ENCODE data around the gene CYP11A1.
A peak's percentile ranks its signal among the peaks of the same experiment; 100 is the strongest.
"Not testable (repeated sequence)": the region's sequence is repeated elsewhere in the genome, so short reads cannot be mapped to it uniquely, and the experiment has no call there.

Gene CYP11A1

GRCh38 chr15:74374648-74375302 is 7.3 kb upstream of the CYP11A1 start:
- no peak for DNase-seq (ENCODE audit: low read depth, low spot score)

- DNase-seq (ENCODE audit: low read depth, low spot score), result peak; percentile 93
These were observed 6.5 kb upstream of the CYP11A1 start for GRCh38 chr15:74373731-74374647.

DNA sequence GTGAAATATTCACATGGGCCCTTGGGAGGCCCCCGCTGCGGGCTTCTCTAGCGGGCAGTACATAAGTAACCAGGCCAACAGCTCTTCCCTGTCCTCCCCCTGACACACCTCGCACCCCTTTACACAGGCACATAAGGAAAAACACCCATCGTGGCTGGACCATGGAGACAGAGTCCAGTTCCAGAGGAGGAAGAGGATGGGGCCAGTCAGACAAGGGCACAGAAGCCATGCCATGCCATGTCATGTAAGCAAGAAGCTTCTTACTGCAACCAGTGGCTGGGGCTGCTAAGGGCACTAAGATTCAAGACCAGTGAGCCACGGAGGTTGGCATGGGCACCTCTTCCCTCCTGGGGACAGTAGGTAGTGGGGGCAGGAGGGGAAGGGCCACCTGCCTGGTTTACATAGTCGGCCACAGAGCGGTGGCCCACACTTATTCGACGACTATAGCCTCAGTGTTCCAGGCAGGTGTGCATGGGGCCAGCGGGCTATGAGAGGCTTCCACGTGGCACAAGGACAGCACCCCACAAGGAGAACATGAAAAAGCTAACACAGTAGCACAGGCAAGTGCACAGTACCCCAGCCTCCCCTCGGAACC is 5.7 kb upstream of the CYP11A1 start:
- no peak for DNase-seq (ENCODE audit: low read depth, low spot score)

DNA sequence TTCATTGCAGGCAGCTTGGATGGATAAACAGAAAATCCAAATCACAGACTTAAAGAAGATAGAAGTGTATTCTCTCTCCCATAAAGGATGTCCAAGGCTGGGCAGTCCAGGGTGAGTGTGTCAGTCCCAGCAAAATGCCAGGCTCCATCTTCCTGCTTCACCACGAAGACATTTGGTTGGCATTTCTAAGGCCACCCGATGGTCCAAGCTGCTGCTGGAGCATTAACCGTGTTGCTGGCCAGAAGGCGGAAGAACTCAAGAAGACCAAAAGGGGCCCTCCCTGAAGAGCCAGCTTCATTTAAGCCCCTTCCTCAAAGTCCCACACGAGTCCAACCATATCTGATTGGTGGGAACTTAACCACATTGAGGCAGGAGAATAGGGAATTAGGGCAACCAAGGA is 3.0 kb upstream of the CYP11A1 start:
- DNase-seq (ENCODE audit: low read depth, low spot score), result no peak

- no peak for DNase-seq (ENCODE audit: low read depth, low spot score)
These were observed 2.3 kb upstream of the CYP11A1 start for GRCh38 chr15:74369756-74370155.

- DNase-seq (ENCODE audit: low read depth, low spot score), result no peak
These were observed 1.8 kb upstream of the CYP11A1 start for GRCh38 chr15:74369084-74369745.

DNA sequence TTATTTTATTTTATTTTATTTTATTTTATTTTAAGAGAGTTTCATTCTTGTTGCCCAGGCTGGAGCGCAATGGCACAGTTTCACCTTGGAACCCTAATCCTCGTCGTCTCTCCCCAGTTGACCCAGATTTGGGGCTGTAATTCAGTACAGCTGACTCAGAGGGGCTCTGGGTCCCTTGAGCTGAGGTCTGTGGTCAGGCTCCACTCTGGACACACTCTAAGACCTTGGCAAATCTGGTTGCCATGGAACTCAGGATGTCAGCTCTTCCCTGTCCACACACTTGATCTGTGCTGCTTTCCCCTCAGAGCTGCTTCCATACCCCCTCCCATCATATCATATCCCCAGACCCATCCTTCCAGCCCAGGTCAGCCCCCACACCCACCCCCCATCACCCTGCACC is 675 bp upstream of the CYP11A1 start:
- no peak for DNase-seq (ENCODE audit: low read depth, low spot score)

DNA sequence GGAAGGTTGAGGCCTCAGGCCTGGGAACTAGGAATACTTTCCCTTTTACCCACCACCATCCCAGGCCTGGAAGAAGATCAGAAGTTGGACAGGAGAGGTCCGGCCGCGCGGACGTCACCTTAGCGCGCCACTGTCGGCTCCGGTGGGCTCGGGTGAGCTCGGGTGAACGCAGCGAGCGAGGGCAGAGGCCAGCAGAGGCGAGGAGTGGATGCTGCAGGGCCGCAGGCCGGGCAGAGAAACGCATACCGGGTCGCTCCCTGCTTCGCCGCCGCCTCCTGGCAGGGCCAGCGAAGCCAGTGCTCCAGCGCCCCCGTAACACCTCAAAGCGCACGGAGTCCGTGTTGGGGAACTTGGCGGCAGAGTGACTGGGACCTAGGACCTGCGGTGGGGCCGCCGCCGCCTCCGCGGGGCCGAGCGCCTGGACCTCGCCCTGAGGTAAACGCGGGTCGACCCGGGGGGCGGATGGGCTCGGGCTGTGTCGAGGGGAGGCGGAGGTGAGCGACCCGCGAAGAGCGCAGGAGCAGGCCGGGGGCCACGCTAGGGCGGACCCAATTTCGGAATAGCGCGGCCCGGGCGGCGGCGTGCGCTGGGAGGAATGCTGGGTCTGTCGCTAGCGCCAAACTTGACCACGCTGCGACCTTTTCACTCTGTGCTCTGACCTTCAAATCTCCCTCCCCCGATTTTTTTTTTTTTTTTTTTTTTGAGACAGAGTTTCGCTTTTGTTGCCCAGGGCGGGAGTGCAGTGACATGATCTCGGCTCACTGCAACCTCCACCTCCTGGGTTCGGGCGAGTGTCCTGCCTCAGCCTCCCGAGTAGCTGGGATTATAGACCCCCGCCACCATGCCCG is 1.6 kb downstream of the CYP11A1 start:
- no peak for DNase-seq (ENCODE audit: low read depth, low spot score)

GRCh38 chr15:74364936-74365597 is 2.4 kb downstream of the CYP11A1 start:
- no peak for DNase-seq (ENCODE audit: low read depth, low spot score)

- no peak for DNase-seq (ENCODE audit: low read depth, low spot score)
These were observed 5.0 kb downstream of the CYP11A1 start for GRCh38 chr15:74362482-74362881.

DNA sequence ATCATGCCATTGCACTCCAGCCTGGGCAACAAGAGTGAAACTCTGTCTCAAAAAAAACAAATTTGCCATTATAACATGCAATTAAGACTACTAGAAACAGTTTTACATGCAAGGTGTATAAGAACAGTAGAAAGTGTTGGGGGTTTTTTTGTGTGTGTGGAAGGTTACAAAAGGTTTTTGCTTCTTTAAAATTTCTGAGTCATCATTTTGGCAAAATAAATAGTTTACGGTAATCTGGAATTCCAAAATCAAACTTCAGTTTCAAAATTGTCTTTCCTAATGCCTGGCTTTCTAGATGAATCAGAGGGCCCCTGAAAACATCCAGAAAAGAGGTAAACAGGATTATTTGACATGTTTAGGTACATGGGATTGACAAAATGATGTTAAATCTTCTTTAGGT is 6.6 kb downstream of the CYP11A1 start:
- DNase-seq (ENCODE audit: low read depth, low spot score), result not testable (repeated sequence)

- not testable (repeated sequence) for DNase-seq (ENCODE audit: low read depth, low spot score)
These were observed 8.1 kb downstream of the CYP11A1 start for GRCh38 chr15:74359376-74359775.

GRCh38 chr15:74357514-74357913 is 9.9 kb downstream of the CYP11A1 start:
- DNase-seq (ENCODE audit: low read depth, low spot score), result not testable (repeated sequence)

GRCh38 chr15:74356050-74356449 is 11.4 kb downstream of the CYP11A1 start:
- DNase-seq (ENCODE audit: low read depth, low spot score), result not testable (repeated sequence)

- not testable (repeated sequence) for DNase-seq (ENCODE audit: low read depth, low spot score)
These were observed 13.5 kb downstream of the CYP11A1 start for GRCh38 chr15:74353992-74354391.

- DNase-seq (ENCODE audit: low read depth, low spot score), result no peak
These were observed 15.0 kb downstream of the CYP11A1 start for GRCh38 chr15:74352393-74352910.

- no peak for DNase-seq (ENCODE audit: low read depth, low spot score)
These were observed 15.8 kb downstream of the CYP11A1 start for GRCh38 chr15:74351670-74352069.

DNA sequence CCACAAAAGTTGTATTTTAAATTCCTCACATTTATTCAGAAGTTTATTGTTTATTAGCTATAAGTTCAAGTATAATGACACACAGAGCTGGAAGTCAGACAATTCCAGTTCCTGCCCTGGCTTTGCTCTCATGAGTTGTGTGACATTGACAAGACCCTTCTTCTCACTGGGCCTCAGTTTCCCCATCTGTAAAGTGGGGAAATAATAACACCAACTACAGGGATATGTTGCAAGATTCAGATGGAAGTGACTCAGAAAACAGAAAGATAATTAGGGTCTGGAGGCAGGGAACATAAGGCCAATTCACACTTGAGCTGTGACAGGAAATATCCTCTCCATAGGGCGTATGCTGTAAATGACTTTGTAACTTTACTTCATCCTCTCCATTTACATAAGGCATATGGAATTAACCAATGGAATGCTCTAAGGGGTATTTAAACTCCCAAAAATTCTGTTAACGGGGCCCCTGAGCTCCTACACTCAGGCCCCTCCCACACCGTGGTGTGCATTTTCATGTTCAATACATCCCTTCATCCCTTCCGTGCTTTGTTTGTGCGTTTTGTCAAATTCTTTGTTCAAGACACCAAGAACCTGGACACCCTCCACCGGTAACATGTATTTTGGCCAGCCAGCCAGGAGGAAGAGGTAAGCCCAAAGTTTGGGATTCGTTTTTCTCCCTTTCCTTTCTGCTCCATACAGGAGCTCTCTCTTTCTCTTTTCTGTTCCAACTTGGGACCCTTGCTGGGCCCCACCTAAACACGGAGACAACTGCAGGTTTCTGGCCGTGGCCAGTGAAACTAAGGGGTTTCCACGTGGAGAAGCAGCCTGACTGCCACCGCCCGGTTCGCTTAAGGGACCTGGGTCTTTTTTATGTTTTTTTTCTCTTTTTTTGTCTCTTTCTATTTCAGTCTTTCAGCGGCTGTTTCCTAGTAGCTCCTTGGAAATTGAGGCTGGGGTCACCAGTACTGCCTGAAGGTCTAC is 16.9 kb downstream of the CYP11A1 start:
- no peak for DNase-seq (ENCODE audit: low read depth, low spot score)

DNA sequence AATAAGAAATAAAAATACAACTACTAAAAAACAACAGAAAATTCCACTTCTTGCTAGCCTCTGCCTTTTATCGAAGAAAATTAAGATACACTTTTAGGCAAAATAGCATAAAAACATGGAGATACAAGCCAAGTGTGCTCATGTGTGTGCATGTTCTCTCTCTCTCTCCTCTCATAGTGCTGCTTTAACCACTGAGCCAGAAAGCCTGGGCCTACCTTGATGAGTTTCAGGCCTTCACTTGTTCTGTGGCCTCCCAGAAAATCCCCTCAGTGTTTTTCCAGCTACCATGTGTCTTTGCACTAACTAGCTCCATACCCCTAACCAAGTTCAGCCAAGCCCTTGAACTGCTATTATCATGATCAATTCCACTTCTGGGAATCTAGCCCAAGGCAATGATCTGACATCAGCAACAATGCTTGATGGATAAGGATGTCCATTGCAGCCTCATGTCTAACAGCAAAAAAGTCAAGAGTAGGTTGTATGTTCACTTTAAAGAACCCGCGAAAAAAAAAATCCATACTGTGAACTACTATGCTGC is 18.1 kb downstream of the CYP11A1 start:
- no peak for DNase-seq (ENCODE audit: low read depth, low spot score)

Data from activated naive CD8-positive, alpha-beta T cell treated with anti-CD3 and anti-CD28 coated beads, Interleukin-2, amount 50 U/mL, for 16 hours (primary cell).